ENCODE data around the gene CCDC18.

DNA sequence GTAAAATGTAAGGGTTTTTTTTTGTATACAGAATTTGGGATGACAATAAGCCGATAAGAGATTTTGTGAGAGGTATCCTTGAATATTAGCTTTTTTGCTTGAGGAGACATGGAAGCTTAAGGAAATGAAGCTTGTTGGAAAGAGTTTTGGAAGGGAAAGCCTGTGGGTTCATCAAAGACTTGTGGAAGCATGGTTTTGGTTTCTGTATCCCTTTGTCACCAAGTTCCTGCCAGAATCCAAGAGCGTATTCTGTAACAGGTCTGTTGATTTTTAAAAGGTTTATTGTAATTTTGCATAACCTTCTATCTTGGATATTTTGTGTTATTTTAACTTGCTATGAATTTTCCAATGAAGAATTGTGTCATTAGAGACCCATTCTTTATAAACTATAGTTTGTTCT lies 38.4 kb upstream of the CCDC18 start:
- TF ChIP-seq, protein P1, sequence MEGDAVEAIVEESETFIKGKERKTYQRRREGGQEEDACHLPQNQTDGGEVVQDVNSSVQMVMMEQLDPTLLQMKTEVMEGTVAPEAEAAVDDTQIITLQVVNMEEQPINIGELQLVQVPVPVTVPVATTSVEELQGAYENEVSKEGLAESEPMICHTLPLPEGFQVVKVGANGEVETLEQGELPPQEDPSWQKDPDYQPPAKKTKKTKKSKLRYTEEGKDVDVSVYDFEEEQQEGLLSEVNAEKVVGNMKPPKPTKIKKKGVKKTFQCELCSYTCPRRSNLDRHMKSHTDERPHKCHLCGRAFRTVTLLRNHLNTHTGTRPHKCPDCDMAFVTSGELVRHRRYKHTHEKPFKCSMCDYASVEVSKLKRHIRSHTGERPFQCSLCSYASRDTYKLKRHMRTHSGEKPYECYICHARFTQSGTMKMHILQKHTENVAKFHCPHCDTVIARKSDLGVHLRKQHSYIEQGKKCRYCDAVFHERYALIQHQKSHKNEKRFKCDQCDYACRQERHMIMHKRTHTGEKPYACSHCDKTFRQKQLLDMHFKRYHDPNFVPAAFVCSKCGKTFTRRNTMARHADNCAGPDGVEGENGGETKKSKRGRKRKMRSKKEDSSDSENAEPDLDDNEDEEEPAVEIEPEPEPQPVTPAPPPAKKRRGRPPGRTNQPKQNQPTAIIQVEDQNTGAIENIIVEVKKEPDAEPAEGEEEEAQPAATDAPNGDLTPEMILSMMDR (IDR thresholded peaks at IDR 0.05; ENCODE audit: poor library complexity, severe bottlenecking): no peak
- TF ChIP-seq POLR2AphosphoS5 (IDR thresholded peaks at IDR 0.05) (no peak), EZH2 (IDR thresholded peaks at IDR 0.05; ENCODE audit: borderline replicate concordance, insufficient read depth, low read length, poor library complexity, severe bottlenecking) (no peak), MXI1 (conservative IDR thresholded peaks at IDR 0.05; ENCODE audit: poor library complexity, severe bottlenecking) (no peak), TAF1 (IDR thresholded peaks at IDR 0.05; ENCODE audit: low read depth) (no peak), RAD21 (conservative IDR thresholded peaks at IDR 0.05) (no peak), EP300 (conservative IDR thresholded peaks at IDR 0.05; ENCODE audit: poor library complexity, severe bottlenecking) (no peak), SMC3 (conservative IDR thresholded peaks at IDR 0.05; ENCODE audit: poor library complexity) (no peak)
